Neural cell (in vitro differentiated cells): Measurements from ENCODE around the gene SLC9B2. TPM values are rescaled to one million over a fixed set of nuclear protein-coding genes. Genes with fewer than 3 reads are reported as not detected.

Source experiments
- H2AFZ ChIP-seq: fragments of 200-600, 300-800 bp; sonication (generic), shearing (Covaris generic); 2 replicates; pipeline ENCODE4 v1.6.0; 2014; ENCODE audit warnings: low read depth, mild to moderate bottlenecking, antibody characterized with exemption, low read length, moderate library complexity
- H3F3A ChIP-seq: fragments of 200-600 bp; shearing (Covaris generic); 2 replicates; pipeline ENCODE4 v1.6.1; 2016; ENCODE audit warnings: mild to moderate bottlenecking, moderate library complexity, mixed read lengths, antibody characterized with exemption, low read length; ENCODE audit not compliant: insufficient read depth, poor library complexity, severe bottlenecking
- H3K27ac ChIP-seq: fragments of 200-600, 300-800 bp; sonication (generic), shearing (Covaris generic); 2 replicates; pipeline ENCODE4 v1.5.1; 2014; ENCODE audit warnings: mild to moderate bottlenecking, low read length, moderate library complexity
- H3K27me3 ChIP-seq: fragments of 300-800, 200-600 bp; sonication (generic), shearing (Covaris generic); 2 replicates; pipeline ENCODE4 v1.6.0; 2014; ENCODE audit warnings: mild to moderate bottlenecking, low read depth, low read length, moderate library complexity; ENCODE audit not compliant: insufficient read depth
- H3K36me3 ChIP-seq: fragments of 300-800, 200-600 bp; sonication (generic), shearing (Covaris generic); 2 replicates; pipeline ENCODE4 v1.5.1; 2014; ENCODE audit warnings: mild to moderate bottlenecking, antibody characterized with exemption, low read length, moderate library complexity; ENCODE audit not compliant: insufficient read depth
- H3K4me2 ChIP-seq: fragments of 300-800, 200-600 bp; sonication (generic), shearing (Covaris generic); 2 replicates; pipeline ENCODE4 v1.6.0; 2014; ENCODE audit warnings: mild to moderate bottlenecking, low read length
- H3K4me3 ChIP-seq: fragments of 300-800, 200-600 bp; sonication (generic), shearing (Covaris generic); 2 replicates; pipeline ENCODE4 v1.5.1; 2014; ENCODE audit warnings: mild to moderate bottlenecking, low read length, moderate library complexity
- H3K79me2 ChIP-seq: fragments of 200-600 bp; shearing (Covaris generic); replicated peaks from 2 replicates; pipeline ENCODE4 v1.6.0; 2014; ENCODE audit warnings: mild to moderate bottlenecking, low read length, moderate library complexity; ENCODE audit not compliant: insufficient read depth
- H3K9ac ChIP-seq: fragments of 300-800, 200-600 bp; sonication (generic), shearing (Covaris generic); 2 replicates; pipeline ENCODE4 v1.6.1; 2016; ENCODE audit warnings: mild to moderate bottlenecking, low read length, mixed read lengths
- H3K9me2 ChIP-seq: fragments of 200-600 bp; shearing (Covaris generic); 2 replicates; pipeline ENCODE4 v1.6.1; 2016; ENCODE audit warnings: mild to moderate bottlenecking, low read length, mixed read lengths; ENCODE audit not compliant: insufficient read depth
- H3K9me3 ChIP-seq: fragments of 200-600, 300-800 bp; sonication (generic), shearing (Covaris generic); 2 replicates; pipeline ENCODE4 v1.6.1; 2016; ENCODE audit warnings: mild to moderate bottlenecking, mixed run types, low read length, moderate library complexity, mixed read lengths
- H4K20me1 ChIP-seq: fragments of 200-600 bp; shearing (Covaris generic); 2 replicates; pipeline ENCODE4 v1.6.1; 2016; ENCODE audit warnings: mild to moderate bottlenecking, mixed run types; ENCODE audit not compliant: insufficient read depth
- CTCF ChIP-seq: fragments of 450-650 bp; IDR thresholded peaks from 2 replicates; pipeline ENCODE4 v1.5.1; 2014; ENCODE audit warnings: antibody characterized with exemption, mild to moderate bottlenecking, moderate library complexity; ENCODE audit not compliant: poor library complexity, severe bottlenecking
- EP300 ChIP-seq: fragments of 450-650 bp; conservative IDR thresholded peaks from 2 replicates; pipeline ENCODE4 v1.6.1; 2014; ENCODE audit warnings: antibody characterized with exemption, mild to moderate bottlenecking, moderate library complexity; ENCODE audit not compliant: poor library complexity, severe bottlenecking
- EZH2 ChIP-seq: fragments of 200-600, 300-800 bp; shearing (Covaris generic), sonication (generic); IDR thresholded peaks from 2 replicates; pipeline ENCODE4 v1.6.1; 2014; ENCODE audit warnings: antibody characterized with exemption, low read length, borderline replicate concordance, mild to moderate bottlenecking; ENCODE audit not compliant: insufficient read depth, poor library complexity, severe bottlenecking
- MXI1 ChIP-seq: fragments of 450-650 bp; conservative IDR thresholded peaks from 2 replicates; pipeline ENCODE4 v1.6.1; 2014; ENCODE audit warnings: antibody characterized with exemption, mild to moderate bottlenecking; ENCODE audit not compliant: poor library complexity, severe bottlenecking
- POLR2AphosphoS5 ChIP-seq: IDR thresholded peaks from 2 replicates; pipeline ENCODE4 v1.6.1; 2012
- RAD21 ChIP-seq: fragments of 450-650 bp; conservative IDR thresholded peaks from 2 replicates; pipeline ENCODE4 v1.6.1; 2014; ENCODE audit warnings: antibody characterized with exemption, mild to moderate bottlenecking, moderate library complexity
- REST ChIP-seq: IDR thresholded peaks from 2 replicates; pipeline ENCODE4 v1.6.1; 2012; ENCODE audit warnings: borderline replicate concordance
- SMC3 ChIP-seq: fragments of 450-650 bp; conservative IDR thresholded peaks from 2 replicates; pipeline ENCODE4 v1.6.1; 2014; ENCODE audit warnings: antibody characterized with exemption, mild to moderate bottlenecking, moderate library complexity; ENCODE audit not compliant: poor library complexity
- TAF1 ChIP-seq: IDR thresholded peaks from 2 replicates; pipeline ENCODE4 v1.6.1; 2012; ENCODE audit warnings: low read depth
- polyA plus RNA-seq: library from polyadenylated mRNA; depleted of rRNA; stranded (reverse); fragments of >200 nt; gene quantifications from 2 replicates; pipeline ENCODE4 v1.2.3, GENCODE V29; 2014

The SLC9B2 gene
- polyA plus RNA-seq, 1 donor from 2014 or later = 46.3 TPM

- Histone ChIP-seq H3K9me2 (no peaks in the 10 kb centered on the region), H3K4me2 (no peak overlapping the region), H3K27ac (no peak overlapping the region), H3F3A (no peaks in the 10 kb centered on the region), H2AFZ (no peak overlapping the region), H3K79me2 (no peaks in the 10 kb centered on the region), H3K9me3 (peaks cover 3% of the 10 kb centered on the region), H4K20me1 (no peaks in the 10 kb centered on the region), H3K9ac (no peak overlapping the region), H3K27me3 (no peaks in the 10 kb centered on the region), H3K36me3 (peaks cover 4% of the 10 kb centered on the region), H3K4me3 (no peak overlapping the region)
- TF ChIP-seq EP300 = no peak
- TF ChIP-seq TAF1 = no peak
Observed at GRCh38 chr4:103018391-103019307, 57.9 kb downstream of the SLC9B2 start.

GRCh38 chr4:103012551-103012950 is 64.0 kb downstream of the SLC9B2 start:
- Histone ChIP-seq H3K4me3 (no peak overlapping the region), H3K36me3 (no peaks in the 10 kb centered on the region), H3K27me3 (no peaks in the 10 kb centered on the region), H3K9me3 (no peaks in the 10 kb centered on the region), H4K20me1 (no peaks in the 10 kb centered on the region), H2AFZ (no peak overlapping the region), H3K27ac (no peak overlapping the region), H3F3A (no peaks in the 10 kb centered on the region), H3K79me2 (no peaks in the 10 kb centered on the region), H3K9ac (no peak overlapping the region), H3K9me2 (no peaks in the 10 kb centered on the region), H3K4me2 (no peak overlapping the region)
- TF ChIP-seq CTCF (no peak), EP300 (no peak), REST (no peak), POLR2AphosphoS5 (no peak), EZH2 (no peak), RAD21 (no peak), SMC3 (no peak), MXI1 (no peak), TAF1 (no peak)
